Immature natural killer cell (primary cell): ENCODE data around the gene TIMM44. TPM values are rescaled to one million over a fixed set of nuclear protein-coding genes. Genes with fewer than 3 reads are reported as not detected.
"Not testable (repeated sequence)": the region's sequence is repeated elsewhere in the genome, so short reads cannot be mapped to it uniquely, and the experiment has no call there.

Experiments
- DNase-seq, 3 donors: peaks; one replicate each; pipeline ENCODE4 v3.0.0; 2022; ENCODE audit warnings: mixed read lengths in 1 of 3
- H3K27ac Mint-ChIP-seq, 6 donors: one replicate each; pipeline ENCODE4 v1.8.0; 2020; ENCODE audit warnings: mixed read lengths in 6 of 6, mild to moderate bottlenecking in 5 of 6, inconsistent platforms in 4 of 6, moderate library complexity in 3 of 6
- H3K27me3 Mint-ChIP-seq, 3 donors: one replicate each; pipeline ENCODE4 v1.8.0; 2020 to 2021; ENCODE audit warnings: low read depth in 3 of 3, mild to moderate bottlenecking in 3 of 3, mixed read lengths in 3 of 3, moderate library complexity in 3 of 3, inconsistent platforms in 1 of 3
- H3K36me3 Mint-ChIP-seq, 3 donors: one replicate each; pipeline ENCODE4 v1.8.0; 2020; ENCODE audit warnings: mixed read lengths in 3 of 3, inconsistent platforms in 2 of 3, mild to moderate bottlenecking in 2 of 3
- H3K4me1 Mint-ChIP-seq, 2 donors: one replicate each; pipeline ENCODE4 v1.8.0; 2020; ENCODE audit warnings: inconsistent platforms in 2 of 2, mild to moderate bottlenecking in 2 of 2, mixed read lengths in 2 of 2, moderate library complexity in 1 of 2
- H3K4me3 Mint-ChIP-seq, 5 donors: one replicate each; pipeline ENCODE4 v1.8.0; 2020; ENCODE audit warnings: mild to moderate bottlenecking in 5 of 5, mixed read lengths in 5 of 5, inconsistent platforms in 3 of 5, moderate library complexity in 3 of 5
- H3K9me3 Mint-ChIP-seq, 6 donors: one replicate each; pipeline ENCODE4 v1.8.0; 2020; ENCODE audit warnings: mild to moderate bottlenecking in 6 of 6, mixed read lengths in 6 of 6, inconsistent platforms in 4 of 6, moderate library complexity in 3 of 6
- polyA plus RNA-seq, 3 donors: library from polyadenylated mRNA; unstranded; fragments of 300-500 nt; fragmentation: Illumina TruSeq; gene quantifications; one replicate each; pipeline ENCODE4 v1.2.3, GENCODE V29; 2021

The TIMM44 gene
- polyA plus RNA-seq, 3 donors from 2014 or later: 12.7 to 22.1 (median 14.7) TPM

GRCh38 chr19:7899751-7900378, 43.6 kb downstream of the TIMM44 start:
- peaks cover 18 to 22% of the 10 kb centered on the region in 2 donors for H3K4me1 Mint-ChIP-seq
- no peak overlapping the region for H3K27ac Mint-ChIP-seq
- no peak overlapping the region for H3K4me3 Mint-ChIP-seq
- H3K27me3 Mint-ChIP-seq: peaks cover 20 to 24% (median 21%) of the 10 kb centered on the region in 3 donors
- peaks cover 0 to 2% (median 0%) of the 10 kb centered on the region in 6 donors for H3K9me3 Mint-ChIP-seq
- DNase-seq: no peak
- no peaks in the 10 kb centered on the region for H3K36me3 Mint-ChIP-seq

- peaks cover 12 to 15% of the 10 kb centered on the region in 2 donors for H3K4me1 Mint-ChIP-seq
- no peak for DNase-seq
- no peaks in the 10 kb centered on the region for H3K36me3 Mint-ChIP-seq
- H3K4me3 Mint-ChIP-seq: no peak overlapping the region
- H3K9me3 Mint-ChIP-seq: peaks cover 0 to 2% (median 0%) of the 10 kb centered on the region in 6 donors
- H3K27ac Mint-ChIP-seq: no peak overlapping the region
- H3K27me3 Mint-ChIP-seq: peaks cover 12 to 16% (median 16%) of the 10 kb centered on the region in 3 donors
These were observed 44.5 kb downstream of the TIMM44 start for GRCh38 chr19:7898967-7899366.

- no peaks in the 10 kb centered on the region for H3K36me3 Mint-ChIP-seq
- DNase-seq: no peak
- no peak overlapping the region for H3K27ac Mint-ChIP-seq
- no peak overlapping the region for H3K4me3 Mint-ChIP-seq
- H3K9me3 Mint-ChIP-seq: no peaks in the 10 kb centered on the region
- peaks cover 0 to 6% (median 3%) of the 10 kb centered on the region in 3 donors for H3K27me3 Mint-ChIP-seq
- H3K4me1 Mint-ChIP-seq: peaks cover 0 to 3% of the 10 kb centered on the region in 2 donors
These were observed 46.2 kb downstream of the TIMM44 start for GRCh38 chr19:7897292-7897691.

GRCh38 chr19:7895565-7895964, 47.9 kb downstream of the TIMM44 start:
- peaks cover 0 to 3% (median 1%) of the 10 kb centered on the region in 3 donors for H3K27me3 Mint-ChIP-seq
- no peak overlapping the region for H3K27ac Mint-ChIP-seq
- no peaks in the 10 kb centered on the region for H3K36me3 Mint-ChIP-seq
- H3K9me3 Mint-ChIP-seq: no peaks in the 10 kb centered on the region
- H3K4me1 Mint-ChIP-seq: no peaks in the 10 kb centered on the region
- H3K4me3 Mint-ChIP-seq: no peak overlapping the region
- DNase-seq: no peak

- DNase-seq: no peak
- H3K27ac Mint-ChIP-seq: no peak overlapping the region
- H3K9me3 Mint-ChIP-seq: no peaks in the 10 kb centered on the region
- no peak overlapping the region for H3K4me3 Mint-ChIP-seq
- H3K36me3 Mint-ChIP-seq: no peaks in the 10 kb centered on the region
- no peaks in the 10 kb centered on the region for H3K4me1 Mint-ChIP-seq
- H3K27me3 Mint-ChIP-seq: peaks cover 0 to 3% (median 1%) of the 10 kb centered on the region in 3 donors
These were observed 48.7 kb downstream of the TIMM44 start for GRCh38 chr19:7894612-7895309.

- H3K4me1 Mint-ChIP-seq, H3K27ac Mint-ChIP-seq, H3K27me3 Mint-ChIP-seq, H3K9me3 Mint-ChIP-seq, H3K36me3 Mint-ChIP-seq, DNase-seq, H3K4me3 Mint-ChIP-seq: not testable (repeated sequence)
These were observed 49.9 kb downstream of the TIMM44 start for GRCh38 chr19:7893362-7894101.

- no peak for DNase-seq
- peaks cover 2 to 6% (median 3%) of the 10 kb centered on the region in 3 donors for H3K27me3 Mint-ChIP-seq
- H3K27ac Mint-ChIP-seq: no peak overlapping the region
- H3K4me1 Mint-ChIP-seq: no peaks in the 10 kb centered on the region
- H3K9me3 Mint-ChIP-seq: no peaks in the 10 kb centered on the region
- no peaks in the 10 kb centered on the region for H3K36me3 Mint-ChIP-seq
- H3K4me3 Mint-ChIP-seq: no peak overlapping the region
These were observed 54.6 kb downstream of the TIMM44 start for GRCh38 chr19:7888826-7889217.

- no peak for DNase-seq
These were observed 55.2 kb downstream of the TIMM44 start, which contains the start of gene LRRC8E for GRCh38 chr19:7888145-7888825. Gene LRRC8E, plus strand, starts transcription at chr19:7888510. Its CDS starts 7,094 bp downstream, at chr19:7895604.

GRCh38 chr19:7887408-7888144, 55.9 kb downstream of the TIMM44 start:
- Mint-ChIP-seq H3K27ac (no peak overlapping the region), H3K9me3 (no peaks in the 10 kb centered on the region), H3K36me3 (no peaks in the 10 kb centered on the region), H3K4me1 (no peaks in the 10 kb centered on the region), H3K27me3 (peaks cover 2 to 6% (median 3%) of the 10 kb centered on the region in 3 donors), H3K4me3 (no peak overlapping the region)
- no peak for DNase-seq

More at GRCh38 chr19:7888145-7888825, 55.2 kb downstream of the TIMM44 start, which contains the start of gene LRRC8E:
- Mint-ChIP-seq H3K27me3 (peaks cover 2 to 6% (median 3%) of the 10 kb centered on the region in 3 donors), H3K4me1 (no peaks in the 10 kb centered on the region), H3K36me3 (no peaks in the 10 kb centered on the region), H3K9me3 (no peaks in the 10 kb centered on the region), H3K4me3 (no peak within 1 kb of the TSS), H3K27ac (no peak within 1 kb of the TSS)

GRCh38 chr19:7885818-7886217, 57.6 kb downstream of the TIMM44 start:
- H3K9me3 Mint-ChIP-seq: no peaks in the 10 kb centered on the region
- no peaks in the 10 kb centered on the region for H3K4me1 Mint-ChIP-seq
- peaks cover 2 to 8% (median 5%) of the 10 kb centered on the region in 3 donors for H3K27me3 Mint-ChIP-seq
- no peak for DNase-seq
- no peak overlapping the region for H3K4me3 Mint-ChIP-seq
- H3K36me3 Mint-ChIP-seq: no peaks in the 10 kb centered on the region
- no peak overlapping the region for H3K27ac Mint-ChIP-seq

- H3K4me3 Mint-ChIP-seq: no peak overlapping the region
- DNase-seq: no peak
- no peaks in the 10 kb centered on the region for H3K4me1 Mint-ChIP-seq
- no peak overlapping the region for H3K27ac Mint-ChIP-seq
- H3K9me3 Mint-ChIP-seq: no peaks in the 10 kb centered on the region
- H3K27me3 Mint-ChIP-seq: peaks cover 2 to 9% (median 5%) of the 10 kb centered on the region in 3 donors
- H3K36me3 Mint-ChIP-seq: no peaks in the 10 kb centered on the region
These were observed 59.5 kb downstream of the TIMM44 start for GRCh38 chr19:7883796-7884570.

GRCh38 chr19:7883105-7883504, 60.4 kb downstream of the TIMM44 start:
- Mint-ChIP-seq H3K36me3 (no peaks in the 10 kb centered on the region), H3K4me3 (no peak overlapping the region)

More at GRCh38 chr19:7883105-7883504, 60.4 kb downstream of the TIMM44 start:
- H3K9me3 Mint-ChIP-seq: no peaks in the 10 kb centered on the region
- no peak overlapping the region for H3K27ac Mint-ChIP-seq
- peaks cover 2 to 8% (median 5%) of the 10 kb centered on the region in 3 donors for H3K27me3 Mint-ChIP-seq
- H3K4me1 Mint-ChIP-seq: no peaks in the 10 kb centered on the region
- DNase-seq: no peak
